LHCN-M2 (cell line): ENCODE measurements around the gene OSGEPL1. TPM values are rescaled to one million over a fixed set of nuclear protein-coding genes. Genes with fewer than 3 reads are reported as not detected.
A peak's percentile ranks its signal among the peaks of the same experiment; 100 is the strongest.
"Not testable (repeated sequence)": the region's sequence is repeated elsewhere in the genome, so short reads cannot be mapped to it uniquely, and the experiment has no call there.

ENCODE experiments used
- DNase-seq: peaks from one replicate; pipeline ENCODE4 v3.0.0-alpha.2; 2012; ENCODE audit warnings: low read depth
- total RNA-seq: library from RNA; depleted of rRNA; stranded (reverse); fragments of >200 nt; gene quantifications from 2 replicates; pipeline ENCODE4 v1.2.3, GENCODE V29; 2014; rRNA removed

OSGEPL1 gene
- total RNA-seq, 1 experiment from 2014 or later = 13.3 TPM

DNA sequence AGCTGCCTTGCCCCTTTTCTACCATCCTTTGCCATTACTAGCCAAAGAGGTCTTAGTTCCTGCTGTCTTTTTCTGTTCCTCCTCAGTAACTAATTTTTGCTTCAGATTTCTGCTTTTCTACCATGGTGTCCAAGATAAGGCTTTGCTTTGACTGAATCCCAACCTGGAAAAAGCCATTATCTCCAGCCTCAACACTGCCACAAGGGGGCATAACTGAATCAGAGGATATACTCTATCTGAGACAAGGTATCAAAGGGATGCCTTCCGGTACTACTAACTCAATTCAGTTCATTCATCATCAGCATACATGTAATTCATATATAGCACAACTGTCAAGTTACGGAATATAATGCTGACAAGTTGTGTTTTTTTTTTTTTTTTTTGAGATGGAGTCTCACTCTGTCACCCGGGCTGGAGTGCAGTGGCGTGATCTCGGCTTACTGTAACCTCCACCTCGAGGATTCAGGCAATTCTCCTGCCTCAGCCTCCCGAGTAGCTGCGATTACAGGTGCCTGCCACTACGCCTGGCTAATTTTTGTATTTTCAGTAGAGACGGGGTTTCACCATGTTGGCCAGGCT, 11.4 kb downstream of the OSGEPL1 start:
- DNase-seq = peak; percentile 29

DNA sequence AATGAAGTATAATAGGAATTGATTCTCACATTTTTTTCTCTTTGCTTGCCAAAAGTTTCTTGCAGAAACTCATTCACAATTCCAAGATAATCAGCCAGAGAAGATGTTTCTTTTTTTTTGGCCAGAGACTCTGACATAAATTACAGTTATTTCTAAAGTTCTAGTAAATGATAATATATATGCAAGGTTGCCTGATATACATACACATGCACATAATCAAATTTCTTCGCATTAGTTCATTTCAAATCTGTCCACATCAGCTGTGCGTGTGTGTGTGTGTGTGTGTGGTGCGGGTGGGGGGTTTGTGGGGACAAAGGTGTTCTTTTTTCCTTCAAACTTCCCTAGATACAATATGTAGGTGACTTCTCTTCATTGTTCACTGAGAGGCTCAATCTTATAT, 33.2 kb downstream of the OSGEPL1 start:
- DNase-seq = no peak

DNA sequence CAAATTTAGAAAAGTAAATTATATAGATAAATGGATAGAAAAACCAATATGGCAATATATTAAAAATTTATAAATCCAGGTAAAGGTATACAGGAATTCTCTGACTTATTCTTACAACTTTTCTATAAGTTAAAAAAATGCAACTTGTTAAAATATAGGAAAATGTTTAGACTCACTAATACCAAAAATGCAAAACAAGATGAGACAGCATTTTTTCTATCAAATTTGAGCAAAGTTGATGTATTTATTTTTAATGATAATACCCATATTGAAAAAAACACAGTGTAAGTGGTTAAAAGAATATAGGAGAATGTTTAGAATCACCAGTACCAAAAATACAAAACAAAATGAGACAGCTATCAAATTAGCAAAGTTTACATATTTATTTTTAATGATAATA, 35.7 kb downstream of the OSGEPL1 start:
- DNase-seq = no peak

DNA sequence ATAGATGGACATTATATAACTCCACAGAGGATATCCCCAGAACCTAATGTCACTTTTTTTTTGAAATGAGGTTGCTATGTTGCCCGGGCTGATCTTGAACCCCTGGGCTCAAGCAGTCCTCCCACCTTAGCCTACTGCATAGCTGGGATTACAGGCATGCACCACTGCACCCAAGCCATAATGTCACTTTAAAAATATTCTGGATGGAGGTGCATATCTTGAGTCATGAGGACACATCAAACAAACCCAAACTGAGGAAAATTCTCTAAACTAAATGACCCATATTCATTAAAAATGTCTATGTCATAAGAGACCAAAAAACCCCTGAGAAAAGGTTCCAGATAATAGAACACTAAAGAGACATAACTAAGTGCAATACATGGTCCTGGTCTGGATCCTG, 36.3 kb downstream of the OSGEPL1 start:
- no peak for DNase-seq

DNA sequence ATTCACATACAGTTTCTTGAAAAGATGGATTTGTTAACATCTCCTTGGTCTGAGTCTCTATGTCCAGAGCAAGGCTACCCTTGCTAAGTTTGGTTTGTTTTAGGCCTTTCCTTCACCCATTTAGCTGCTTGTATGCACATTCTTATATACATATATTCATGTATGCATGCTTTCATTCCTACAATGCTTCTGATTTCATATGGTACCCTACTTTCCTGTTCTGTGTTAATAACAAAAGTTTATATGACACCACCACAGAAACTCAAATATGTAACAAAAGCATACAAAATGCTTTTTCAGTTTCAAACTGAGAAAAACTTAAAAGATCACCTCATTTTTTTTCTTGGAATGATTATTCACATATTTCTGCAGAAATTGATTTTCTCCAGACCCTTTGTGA, 39.4 kb downstream of the OSGEPL1 start:
- DNase-seq = no peak

DNA sequence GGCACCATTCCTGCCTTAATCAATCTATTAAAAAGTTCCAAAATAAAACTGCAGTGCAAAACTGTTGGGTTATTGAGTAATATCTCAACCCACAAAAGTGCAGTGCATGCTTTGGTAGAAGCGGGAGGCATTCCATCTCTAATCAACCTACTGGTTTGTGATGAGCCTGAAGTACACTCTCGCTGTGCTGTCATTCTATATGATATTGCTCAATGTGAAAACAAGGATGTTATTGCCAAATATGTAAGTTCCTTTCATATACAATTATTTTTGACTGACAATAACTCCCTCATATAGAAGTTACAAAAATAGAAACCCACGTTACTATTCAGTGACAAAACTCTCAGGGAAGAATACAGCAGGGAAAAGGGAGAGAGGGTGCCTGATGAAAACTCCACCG, 43.0 kb downstream of the OSGEPL1 start:
- DNase-seq = no peak

DNA sequence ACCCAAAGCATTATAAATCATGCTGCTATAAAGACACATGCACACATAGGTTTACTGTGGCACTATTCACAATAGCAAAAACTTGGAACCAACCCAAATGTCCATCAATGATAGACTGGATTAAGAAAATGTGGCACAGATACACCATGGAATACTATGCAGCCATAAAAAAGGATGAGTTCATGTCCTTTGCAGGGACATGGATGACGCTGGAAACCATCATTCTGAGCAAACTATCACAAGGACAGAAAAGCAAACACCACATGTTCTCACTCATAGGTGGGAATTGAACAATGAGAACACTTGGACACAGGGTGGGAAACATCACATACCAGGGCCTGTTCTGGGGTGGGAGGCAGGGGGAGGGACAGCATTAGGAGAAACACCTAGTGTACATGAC, 45.0 kb downstream of the OSGEPL1 start:
- DNase-seq = not testable (repeated sequence)

DNA sequence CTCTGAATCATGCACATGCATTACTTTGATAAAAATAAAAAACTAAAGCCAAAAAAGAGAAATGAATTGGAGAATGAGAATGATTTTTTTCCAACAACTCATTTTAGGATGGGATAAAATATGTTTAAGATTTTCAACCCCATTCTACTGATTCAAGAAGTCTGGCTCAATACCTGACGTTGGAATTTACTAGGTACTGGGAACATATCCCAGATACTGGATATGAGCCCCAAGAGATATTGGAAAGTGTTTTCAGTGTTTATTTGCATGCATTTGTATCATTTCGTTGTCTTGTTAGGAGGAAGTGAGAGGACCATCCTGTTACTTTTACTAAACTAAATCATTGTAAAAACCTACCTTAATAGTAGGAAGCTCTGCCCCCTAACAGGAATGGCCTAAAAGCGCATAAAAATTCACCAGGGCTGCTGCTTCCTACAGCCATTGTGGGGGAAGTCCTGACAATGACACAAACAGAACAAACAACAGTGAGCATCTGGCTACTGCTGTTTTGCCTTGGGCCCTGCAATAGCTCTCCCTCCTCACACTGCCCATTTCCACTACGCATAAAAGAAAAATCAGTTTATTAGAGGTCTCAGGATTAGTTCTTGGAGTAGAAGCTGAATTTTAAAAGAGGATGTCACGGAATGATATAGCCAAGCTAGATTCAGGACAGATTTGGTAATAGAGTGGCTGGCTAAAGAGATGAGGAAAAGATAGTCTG, 52.9 kb downstream of the OSGEPL1 start:
- DNase-seq = no peak

DNA sequence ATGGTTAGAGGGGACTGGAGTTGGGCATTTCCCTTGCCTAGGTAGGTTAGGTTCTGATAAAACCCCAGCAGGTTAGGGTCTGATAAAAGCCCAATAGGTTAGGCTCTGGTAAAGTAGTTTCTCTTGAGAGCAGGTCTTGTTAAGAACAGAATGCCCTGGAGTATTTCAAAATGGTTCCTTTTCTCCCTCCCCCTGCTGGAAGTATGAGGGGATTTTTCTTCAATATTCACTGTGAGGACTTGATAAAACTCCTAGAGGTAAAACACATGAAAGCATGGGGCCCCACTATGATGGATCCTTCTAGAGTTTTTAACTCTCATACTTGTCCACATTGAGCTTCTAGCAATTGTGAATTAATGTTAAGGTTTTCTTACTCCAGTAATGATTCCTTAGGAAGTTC, 60.5 kb downstream of the OSGEPL1 start:
- peak; percentile 20 for DNase-seq

DNA sequence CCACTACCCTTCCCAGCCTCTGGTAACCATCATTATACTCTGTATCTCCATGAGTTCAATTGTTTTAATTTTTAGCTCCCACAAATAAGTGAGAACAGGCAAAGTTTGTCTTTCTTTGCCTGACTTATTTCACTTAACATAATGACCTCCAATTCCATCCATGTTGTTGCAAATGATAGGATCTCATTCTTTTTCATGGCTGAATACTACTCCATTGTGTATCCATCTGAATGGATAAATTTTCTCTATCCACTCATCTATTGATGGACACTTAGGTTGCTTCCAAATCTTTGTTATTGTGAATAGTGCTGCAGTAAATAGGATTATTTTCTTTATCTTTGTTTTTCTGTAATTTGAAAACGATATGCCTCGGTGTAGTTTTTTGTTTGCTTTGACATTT, 61.9 kb downstream of the OSGEPL1 start:
- DNase-seq = no peak

DNA sequence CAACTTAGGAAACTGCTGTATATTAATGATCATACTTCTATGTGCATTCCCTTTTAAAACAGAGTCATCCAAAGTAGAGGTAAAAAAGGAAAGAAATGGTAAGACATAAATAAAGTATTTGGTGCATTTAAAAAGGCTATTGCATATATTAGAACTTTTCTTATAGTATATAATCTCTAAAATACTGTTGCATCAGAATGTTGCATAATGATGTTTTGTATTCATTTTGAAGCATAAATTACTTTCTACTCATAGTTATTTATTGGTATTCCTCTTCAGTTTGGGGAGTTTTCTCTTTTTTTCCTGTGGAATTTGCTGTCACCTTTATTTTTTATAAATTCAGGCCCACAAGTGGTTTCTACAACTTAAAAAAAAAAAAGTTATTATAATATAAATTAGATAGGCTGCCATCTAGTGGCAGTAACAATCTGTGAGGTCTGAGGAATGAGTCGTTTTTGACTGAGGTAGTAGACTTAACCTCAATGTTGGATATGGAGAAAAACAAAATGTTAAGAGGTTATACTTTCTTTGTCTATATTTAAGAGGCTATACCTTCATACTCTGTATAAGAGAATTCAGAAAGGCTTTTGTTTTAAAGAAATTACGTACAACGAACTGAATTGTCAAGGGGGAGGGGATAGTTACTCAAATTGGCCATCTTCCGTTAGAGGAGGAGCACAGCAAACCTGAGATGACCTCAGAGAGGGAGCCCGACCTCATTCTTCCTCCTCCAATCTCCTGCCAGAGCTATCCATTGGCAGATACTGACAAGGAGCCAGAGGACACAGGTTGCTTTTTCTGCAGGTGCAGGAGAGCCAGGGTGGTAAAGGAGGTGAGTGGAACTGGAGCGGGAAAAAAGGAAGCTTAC, 64.3 kb downstream of the OSGEPL1 start:
- peak; percentile 56 for DNase-seq

Other genes with a start within 250 kb of the OSGEPL1 start
- gene SLC40A1, start 182.0 kb downstream of the OSGEPL1 start, total RNA-seq = 7.1 and 7.6 TPM in 2 replicates
- 74.6 and 79.4 TPM in 2 replicates for gene ASNSD1, start 101.3 kb downstream of the OSGEPL1 start, total RNA-seq
- 4.5 and 4.6 TPM in 2 replicates for gene ANKAR, start 88.1 kb downstream of the OSGEPL1 start, total RNA-seq
- 62.4 and 83.4 TPM in 2 replicates for gene ORMDL1, start 21.5 kb upstream of the OSGEPL1 start, total RNA-seq
- gene PMS1, start 21.7 kb upstream of the OSGEPL1 start, total RNA-seq = 22.2 and 27.9 TPM in 2 replicates